A172 (cell line): Measurements from ENCODE around the gene FAM118B. TPM values are rescaled to one million over a fixed set of nuclear protein-coding genes. Genes with fewer than 3 reads are reported as not detected.
"Not testable (repeated sequence)": the region's sequence is repeated elsewhere in the genome, so short reads cannot be mapped to it uniquely, and the experiment has no call there.

ENCODE experiments used
- DNase-seq: peaks from one replicate; pipeline ENCODE4 v3.0.0-alpha.2; 2015; ENCODE audit warnings: low spot score
- total RNA-seq: library from RNA; depleted of rRNA; stranded (reverse); fragments of >200 nt; shearing (Covaris generic); gene quantifications from 2 replicates; pipeline ENCODE4 v1.2.3, GENCODE V29; 2014

The FAM118B gene
- total RNA-seq, 1 experiment from 2014 or later, result 34.5 TPM

DNA sequence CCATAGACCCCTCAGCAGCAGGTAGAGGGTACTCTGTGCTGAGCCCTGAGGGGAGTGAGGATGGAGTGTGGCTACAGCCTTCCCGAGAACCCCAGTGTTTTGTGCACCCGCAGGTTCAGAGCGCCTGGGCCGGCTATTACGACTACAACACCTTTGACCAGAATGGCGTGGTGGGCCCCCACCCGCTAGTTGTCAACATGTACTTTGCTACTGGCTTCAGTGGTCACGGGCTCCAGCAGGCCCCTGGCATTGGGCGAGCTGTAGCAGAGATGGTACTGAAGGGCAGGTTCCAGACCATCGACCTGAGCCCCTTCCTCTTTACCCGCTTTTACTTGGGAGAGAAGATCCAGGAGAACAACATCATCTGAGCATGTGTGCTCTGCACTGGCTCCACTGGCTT is 65.7 kb downstream of the FAM118B start:
- DNase-seq, result no peak

DNA sequence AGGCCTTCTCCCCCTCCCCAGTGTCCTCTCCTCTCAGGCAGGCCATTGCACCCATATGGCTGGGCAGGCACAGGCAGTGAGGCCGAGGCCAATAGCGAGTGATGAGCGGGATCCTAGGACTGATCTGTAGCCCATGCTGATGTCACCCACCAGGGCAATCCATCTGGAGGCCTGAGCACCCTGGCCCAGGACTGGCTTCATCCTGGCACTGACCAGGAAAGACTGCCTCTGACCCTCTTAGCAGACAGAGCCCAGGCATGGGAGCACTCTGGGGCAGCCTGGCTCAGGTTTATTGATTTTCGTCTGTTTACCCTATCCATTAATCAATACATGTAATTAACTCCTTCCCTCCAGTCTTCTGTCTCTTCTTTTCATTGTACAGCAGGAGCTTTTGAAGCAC is 66.2 kb downstream of the FAM118B start:
- DNase-seq, result no peak

DNA sequence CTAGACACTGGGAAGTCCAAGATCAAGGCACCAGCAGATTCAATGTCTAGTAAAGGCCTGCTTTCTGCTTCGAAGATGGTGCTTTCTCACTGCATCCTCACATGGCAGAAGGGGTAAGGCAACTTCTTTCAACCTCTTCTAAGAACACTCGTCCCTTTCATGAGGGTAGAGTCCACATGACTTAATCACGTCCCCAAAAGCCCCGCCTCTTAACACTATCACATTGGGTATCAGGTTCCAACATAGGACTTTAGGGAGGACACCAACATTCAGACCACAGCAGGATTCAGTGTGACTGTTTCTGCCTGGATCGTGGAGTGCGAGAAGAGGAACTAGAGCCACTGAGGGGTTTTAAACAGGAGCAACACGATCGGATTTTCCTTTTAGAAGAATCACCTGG is 67.6 kb downstream of the FAM118B start:
- no peak for DNase-seq

DNA sequence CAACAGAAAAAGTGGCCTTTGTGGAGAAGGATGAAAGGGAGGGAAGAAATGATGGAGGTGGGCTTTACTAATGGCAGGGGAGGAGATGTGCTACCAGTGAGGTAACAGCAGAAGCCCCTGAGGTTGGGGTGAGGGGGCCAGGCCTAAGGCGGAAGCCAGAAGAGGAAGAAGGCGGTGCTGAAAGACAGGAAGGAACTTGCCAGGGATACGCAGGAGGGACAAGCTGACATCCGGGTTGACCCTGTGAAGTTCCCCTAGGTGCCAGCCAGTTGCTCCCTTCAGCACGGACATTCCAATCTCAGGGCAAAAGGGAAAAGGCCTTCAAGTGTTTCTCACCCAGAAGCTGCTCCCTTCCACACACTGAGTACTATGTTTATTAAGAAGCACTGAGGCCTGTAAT is 69.0 kb downstream of the FAM118B start:
- DNase-seq, result no peak

DNA sequence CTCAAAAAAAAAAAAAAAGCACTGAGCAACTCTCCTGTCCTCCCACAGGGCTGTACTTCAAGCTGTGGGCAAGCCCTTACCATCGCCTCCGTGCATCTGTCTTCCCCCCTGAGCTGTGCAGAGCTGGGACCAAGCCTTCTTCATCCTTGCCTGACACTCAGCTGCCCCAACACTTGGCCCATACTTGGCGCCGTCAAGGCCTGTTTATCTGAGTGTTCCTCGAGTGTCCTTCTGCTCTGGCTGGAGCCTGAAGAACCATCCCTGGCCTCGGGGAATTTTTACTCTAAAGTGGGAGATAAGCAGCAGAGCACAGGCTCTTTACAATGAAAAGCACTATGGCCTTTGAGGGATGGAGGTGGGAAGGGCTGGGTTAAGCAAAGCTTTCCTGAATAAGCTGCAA is 69.7 kb downstream of the FAM118B start:
- DNase-seq, result no peak

DNA sequence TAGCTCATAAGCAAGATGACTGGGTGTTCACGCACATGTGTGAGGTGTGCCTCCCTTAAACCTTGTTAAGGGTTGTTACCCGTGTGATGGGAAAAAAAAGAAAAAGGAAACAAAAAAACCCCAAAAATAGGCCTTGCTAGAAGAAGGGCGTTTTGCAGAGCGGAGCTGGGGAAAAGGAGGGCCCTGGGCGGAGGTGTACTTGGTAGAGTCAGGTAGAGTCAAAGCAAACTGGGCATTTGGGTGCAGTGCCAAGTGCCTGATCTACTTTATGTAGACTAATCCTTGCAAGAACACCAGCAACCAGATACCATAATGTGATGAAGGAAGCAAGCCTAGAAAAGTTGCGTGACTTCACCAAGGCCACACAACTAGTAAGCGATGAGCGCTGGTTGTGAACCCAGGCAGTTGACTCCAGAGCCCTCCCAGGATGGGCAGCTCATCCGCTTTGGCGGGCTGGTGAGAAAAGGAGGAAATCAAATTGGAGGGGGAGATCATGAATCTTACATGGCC is 70.1 kb downstream of the FAM118B start:
- no peak for DNase-seq

DNA sequence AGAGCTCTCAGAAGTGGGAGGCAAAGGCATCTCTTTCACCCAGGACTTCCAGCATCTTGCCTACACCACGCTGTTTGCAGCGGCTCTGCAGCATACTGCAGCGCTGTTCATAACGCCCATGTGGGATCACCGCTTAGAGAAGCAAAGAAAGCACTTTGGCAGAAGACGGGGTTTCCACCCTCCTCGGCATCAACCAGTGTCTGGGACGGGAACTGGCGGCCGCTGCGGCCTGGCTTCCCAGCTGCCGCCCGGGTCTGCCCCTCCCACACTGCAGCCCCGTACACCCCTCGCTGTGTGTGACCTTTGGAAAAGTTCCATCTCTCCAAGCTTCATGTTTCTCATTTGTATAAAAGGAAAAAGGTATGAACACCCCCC is 70.8 kb downstream of the FAM118B start:
- DNase-seq, result no peak

DNA sequence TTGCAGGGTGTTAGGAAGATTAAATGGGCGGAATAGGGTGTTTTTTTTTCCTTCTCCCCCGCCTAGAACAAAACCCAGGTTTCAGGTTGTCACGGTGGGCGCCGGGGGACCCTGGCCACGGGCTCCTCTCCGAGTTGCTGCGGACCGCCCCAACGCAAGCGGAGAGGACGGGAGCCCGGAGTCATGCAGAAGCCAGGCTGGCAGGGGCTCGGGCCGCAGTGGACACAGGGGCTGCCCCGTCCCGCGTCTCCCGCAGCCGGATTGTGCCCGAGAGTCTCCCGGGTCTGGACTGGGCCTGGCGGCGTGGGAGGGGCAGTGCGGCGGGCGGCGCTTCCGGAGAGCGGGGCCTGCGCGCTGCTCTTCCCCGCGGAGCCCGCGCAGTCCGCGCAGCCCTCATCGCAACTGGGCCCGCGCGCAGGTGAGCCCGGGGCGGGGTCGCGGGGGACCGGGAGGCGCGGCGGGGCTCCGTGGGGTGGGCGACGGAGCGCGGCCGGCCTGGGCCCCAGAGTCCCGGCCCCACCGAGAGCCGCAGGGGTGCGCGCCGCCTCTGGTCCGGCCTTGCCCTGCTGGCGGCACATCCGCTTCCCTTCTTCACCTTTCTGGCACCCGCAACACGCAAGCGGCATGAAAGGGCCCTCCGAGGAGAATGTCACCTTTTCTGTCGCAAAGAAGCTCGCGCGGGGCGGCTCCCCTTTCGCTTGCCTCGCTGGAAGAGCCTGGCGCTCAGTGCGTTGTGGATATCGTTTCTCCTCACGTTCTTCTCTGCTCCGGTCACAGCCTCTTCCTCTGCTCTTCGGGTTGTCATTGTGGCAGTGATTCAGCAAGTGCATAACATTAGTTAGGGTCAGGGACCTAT is 71.4 kb downstream of the FAM118B start, which contains the start of gene TIRAP:
Gene TIRAP, plus strand, starts transcription at position 358 of the 856 bp plus-strand sequence. CDS start 7,802 bp downstream, outside the sequence.
- DNase-seq, result peak; percentile 15

DNA sequence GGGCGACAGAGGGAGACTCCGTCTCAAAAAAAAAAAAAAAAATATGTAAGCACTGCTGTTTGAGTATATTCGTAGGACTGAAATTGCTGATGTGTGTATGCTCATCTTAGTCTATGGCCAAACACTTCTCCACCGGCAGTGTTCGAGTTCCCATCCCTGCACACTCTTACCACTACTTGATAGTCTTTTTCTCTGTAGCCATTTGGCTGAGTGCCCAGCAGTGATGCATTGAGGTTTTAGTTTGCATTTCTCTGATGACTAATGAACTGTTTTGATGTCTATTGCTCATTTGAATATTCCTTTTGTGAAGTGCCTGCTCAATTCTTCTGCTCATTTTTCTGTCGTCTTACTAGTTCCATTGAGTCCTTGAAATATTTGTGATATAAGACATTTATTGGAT is 73.2 kb downstream of the FAM118B start:
- peak; percentile 88 for DNase-seq

DNA sequence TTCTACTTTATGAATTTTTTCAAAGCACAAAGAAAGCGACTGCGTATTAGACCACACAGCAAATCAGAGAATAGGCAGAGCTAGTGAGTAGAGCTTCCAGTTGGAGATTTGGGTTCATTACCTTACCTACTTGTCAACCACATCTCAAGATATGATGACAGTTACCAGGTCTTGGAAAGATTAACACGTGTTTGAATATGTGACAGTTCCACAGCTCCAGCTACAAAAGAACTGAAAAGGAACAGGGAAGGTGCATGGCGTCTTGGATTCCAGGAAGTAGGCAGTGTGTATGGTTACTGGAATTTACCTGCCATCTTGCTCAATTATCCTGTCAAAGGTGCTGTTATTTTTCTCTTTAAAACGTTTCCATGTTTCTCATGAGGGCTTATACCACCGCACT is 76.7 kb downstream of the FAM118B start:
- DNase-seq, result no peak

DNA sequence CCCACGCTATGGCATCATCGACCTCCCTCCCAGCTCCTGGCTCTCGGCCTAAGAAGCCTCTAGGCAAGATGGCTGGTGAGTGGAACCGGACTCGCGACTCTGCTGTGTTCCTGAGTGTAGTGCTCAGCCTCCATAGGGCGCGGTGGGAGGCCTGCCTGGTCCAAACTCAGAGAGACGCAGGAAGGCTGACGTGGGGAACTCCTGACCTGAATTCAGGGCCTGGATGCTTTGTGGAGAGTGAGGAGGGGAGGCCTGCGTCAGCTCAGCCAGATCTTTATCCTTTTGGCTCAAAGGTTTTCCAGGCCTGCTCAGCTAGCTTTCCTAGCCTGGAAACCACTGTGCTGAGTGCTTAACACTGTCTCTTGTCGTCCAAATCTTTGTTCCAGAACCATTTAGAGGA is 79.3 kb downstream of the FAM118B start:
- no peak for DNase-seq

DNA sequence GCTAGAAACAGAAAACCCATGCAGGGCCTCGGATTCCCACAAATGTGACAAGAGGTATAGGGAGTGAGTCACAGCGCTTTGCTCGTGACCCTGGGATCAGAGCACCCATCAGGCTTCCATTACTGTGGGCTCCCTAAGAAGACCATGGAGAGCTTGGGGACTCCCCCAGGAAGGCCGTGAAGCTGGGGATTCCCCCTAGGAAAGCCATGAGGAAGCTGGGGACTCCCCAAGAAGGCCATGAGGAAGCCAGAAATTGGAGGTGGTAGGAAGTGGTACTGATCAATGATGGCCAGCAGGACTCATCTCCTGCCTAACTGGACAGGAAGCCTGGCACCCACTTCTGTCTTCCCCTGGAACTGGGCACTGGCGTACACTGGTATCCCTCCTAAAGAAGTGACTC is 82.1 kb downstream of the FAM118B start:
- DNase-seq, result no peak

DNA sequence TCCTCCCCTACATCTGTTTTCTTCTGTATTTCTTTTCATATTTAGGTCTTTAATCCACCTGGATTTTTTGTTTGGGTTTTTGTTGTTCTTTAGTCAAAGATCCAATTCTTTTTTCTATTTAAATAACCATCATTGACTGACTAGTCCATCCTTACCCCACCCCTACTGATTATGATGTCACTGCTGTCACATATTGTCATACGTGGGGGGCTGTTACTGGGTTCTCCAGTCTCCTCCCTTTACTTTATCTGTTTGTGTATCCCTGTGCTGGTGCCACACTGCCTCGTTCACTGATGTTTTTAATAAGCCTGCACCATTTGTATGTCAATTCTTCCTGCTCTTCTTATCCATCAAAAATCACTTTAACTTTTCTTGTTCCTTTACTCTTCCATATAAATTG is 85.4 kb downstream of the FAM118B start:
- DNase-seq, result no peak

DNA sequence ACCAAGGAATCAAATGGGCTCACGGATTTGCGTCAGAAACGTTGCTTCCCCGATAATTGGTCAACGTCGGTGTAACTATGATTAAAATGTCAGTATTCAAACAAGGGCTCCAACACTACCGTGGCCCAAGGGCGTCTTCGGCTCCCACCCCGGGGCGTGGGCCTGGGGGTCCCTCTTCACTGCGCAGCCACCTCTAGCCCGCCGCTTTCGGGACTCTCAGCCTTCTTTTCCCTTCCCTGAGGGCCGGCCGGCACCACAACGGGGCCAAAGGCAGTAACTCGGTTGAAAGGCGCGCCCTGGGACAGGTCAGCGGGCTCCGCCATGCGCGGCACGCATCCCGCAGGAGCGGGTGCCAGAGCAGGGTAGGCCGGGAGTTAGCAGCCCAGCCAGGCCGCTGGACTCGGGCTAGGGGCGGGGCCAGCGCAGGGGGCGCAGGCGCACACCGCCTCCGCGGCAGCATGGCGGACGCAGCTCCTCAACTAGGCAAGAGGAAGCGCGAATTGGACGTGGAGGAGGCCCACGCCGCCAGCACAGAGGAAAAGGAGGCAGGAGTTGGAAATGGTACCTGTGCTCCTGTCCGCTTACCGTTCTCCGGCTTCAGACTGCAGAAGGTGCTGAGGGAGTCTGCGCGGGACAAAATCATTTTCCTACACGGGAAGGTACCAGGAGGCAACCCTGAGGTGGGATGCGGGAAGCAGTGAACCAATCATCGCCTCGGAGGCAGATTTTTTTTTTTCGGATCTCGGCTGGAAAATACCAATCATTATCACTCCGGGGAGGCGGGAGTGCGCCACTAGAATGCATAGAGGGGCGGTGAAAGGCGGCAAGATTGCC is 92.3 kb downstream of the FAM118B start, which contains the start of gene DCPS:
Gene DCPS, plus strand, starts transcription at position 438 of the 834 bp plus-strand sequence. Its CDS starts 21 bp downstream, at position 459.
- DNase-seq, result peak; percentile 65

DNA sequence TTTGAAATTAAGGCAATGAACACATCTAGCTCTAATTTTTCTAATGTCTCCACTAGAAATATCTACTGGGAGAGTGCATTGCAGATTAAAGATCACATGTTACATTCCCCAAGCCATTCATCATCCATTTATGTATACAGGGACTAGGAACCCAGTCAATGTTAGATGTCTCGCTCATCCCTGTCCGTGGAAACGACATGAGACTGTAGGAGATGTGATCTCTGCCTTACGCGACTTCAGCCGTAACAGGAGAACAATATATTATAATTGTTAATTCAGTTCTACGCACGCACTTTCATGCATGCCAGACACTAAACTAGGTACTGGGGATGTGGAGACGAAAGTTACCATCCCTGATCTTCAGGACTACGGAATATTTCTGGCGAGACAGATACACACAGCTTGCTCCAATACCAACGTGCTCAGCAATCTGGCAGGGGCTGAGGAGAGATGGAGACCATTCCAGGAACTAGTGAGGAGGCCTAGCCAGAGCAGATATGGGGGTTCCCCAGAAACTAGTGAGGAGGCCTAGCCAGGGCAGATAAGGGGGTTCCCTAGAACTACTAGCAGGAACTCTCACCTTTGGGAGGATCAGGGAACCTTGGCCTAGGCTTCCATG is 93.0 kb downstream of the FAM118B start:
- DNase-seq, result no peak

DNA sequence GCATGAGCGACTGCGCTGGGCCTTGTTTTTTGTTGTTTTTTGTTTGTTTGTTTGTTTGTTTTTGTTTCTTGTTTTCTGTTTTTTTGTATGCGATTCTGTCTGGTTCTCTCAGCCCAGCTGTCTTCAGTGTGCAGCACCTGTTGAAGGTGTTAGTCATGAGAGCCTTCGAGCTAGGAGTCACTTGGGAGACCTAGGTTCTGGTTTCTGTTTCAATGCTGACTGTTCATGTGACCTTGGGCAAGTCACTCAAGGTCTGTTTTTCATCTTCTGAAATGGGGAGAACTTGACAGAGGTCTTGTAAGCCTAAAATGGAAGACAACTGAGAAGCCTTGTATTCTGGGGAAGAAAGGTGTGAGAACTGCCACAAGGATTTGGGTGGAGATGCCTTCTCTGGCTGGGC is 94.1 kb downstream of the FAM118B start:
- DNase-seq, result no peak

DNA sequence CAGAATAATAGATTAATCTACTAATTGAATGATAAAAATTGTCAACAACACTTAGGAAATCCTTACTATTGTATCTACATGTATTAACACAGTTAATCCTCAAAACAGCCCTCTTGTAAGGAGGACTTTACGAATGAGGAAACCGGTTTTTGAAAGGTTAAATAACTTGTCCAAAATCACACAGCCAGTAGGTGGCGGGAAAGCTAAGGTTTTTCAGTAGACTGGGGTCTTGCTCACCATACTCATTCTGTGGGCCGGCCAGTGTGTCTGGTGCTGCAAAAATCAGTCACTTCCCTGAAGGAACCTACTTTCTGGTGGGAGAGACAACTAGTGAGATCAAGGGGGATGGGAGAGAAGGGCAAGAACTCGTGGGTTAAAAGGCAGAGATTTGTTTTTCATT is 96.1 kb downstream of the FAM118B start:
- DNase-seq, result no peak

DNA sequence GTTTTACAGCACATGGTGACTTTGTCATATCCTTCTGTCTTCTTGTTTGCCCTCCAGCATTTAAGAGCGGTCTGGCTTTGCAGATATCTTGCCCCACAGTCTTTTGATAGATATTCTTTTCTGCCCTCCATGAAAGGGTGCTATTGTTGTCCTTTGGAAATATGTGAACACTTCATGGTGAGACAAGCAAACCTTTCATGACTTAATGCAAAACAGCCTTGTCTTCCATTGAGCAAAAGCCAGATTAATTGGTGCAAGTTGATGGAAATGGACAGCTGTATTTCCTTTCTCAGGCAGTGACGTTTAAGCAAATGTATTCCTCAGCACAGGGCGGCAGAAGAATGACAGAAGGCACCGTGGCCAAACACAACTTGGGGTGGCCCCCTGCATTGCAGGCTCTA is 96.7 kb downstream of the FAM118B start:
- no peak for DNase-seq

DNA sequence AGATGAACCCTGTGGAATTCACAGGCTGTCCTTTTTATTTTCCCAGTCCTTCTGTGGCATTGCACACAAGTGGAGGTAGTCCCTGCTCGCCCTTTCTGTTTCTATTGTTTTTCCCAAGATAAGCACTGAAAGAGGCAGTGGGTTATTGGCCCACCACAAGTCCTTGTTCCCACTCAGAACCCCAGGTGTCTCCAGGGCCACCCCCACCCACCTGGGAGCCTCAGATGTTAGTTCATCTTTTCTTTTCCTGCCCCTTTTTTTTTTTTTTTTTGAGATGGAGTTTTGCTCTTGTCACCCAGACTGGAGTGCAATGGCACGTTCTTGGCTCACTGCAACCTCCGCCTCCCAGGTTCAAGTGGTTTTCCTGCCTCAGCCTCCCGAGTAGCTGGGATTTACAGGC is 97.2 kb downstream of the FAM118B start:
- not testable (repeated sequence) for DNase-seq

DNA sequence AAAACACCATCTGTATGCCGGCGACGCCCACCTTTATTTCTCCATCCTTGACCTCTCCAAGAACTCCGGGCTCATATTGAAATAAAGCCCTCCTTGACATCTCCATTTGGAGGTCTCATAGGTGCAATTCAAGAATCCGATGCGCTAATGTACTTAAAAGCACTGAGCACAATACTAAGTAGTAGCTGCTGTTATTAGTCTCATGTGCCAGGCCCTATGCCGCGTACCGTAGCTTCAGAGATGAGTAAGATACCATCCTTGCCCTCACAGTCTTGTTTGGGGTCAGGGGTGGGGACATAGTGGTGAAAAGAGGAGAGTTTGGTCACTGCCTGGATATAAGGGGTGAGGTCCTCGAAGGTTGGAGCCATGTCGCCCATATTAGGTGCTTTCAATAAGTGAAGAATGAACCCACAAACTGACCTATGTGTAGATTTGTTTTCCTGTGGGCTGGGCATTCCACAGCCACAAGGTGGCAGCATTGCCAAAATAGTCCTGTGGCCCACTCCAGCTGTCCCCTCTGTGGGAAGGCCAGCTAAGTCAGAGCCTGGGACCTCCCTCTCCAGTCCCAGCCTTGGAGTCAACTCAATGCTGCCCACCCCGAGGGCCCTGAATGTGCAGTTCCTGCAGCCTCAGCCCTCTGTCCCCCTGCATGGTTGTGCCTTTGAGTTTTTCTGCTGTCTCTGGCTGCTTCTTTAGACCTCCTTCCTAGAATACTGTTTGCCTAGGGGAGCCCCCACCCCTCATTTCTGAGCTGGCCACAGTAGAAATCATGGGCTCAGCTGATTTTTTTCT is 98.8 kb downstream of the FAM118B start:
- peak; percentile 49 for DNase-seq

DNA sequence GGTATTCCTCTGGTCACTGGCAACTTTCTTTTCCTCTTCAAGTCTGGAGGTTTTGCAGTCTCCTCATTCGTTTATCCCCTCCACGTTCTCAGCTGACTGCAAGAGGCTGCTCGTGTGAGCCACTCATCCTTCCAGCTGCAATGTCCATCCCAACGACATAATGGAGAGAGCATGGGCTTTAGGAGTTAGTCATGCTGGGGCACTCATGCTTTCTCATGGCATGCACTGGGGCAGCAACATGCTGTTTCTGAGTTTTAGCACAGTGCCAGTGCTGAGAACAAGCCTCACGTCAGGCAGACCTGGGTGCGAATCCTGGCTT is 99.4 kb downstream of the FAM118B start:
- no peak for DNase-seq
